ENCODE results near the gene ADIPOR2.
"Not testable (repeated sequence)": the region's sequence is repeated elsewhere in the genome, so short reads cannot be mapped to it uniquely, and the experiment has no call there.

GRCh38 chr12:1817928-1818327, 127.1 kb downstream of the ADIPOR2 start:
- not testable (repeated sequence) for TF ChIP-seq CTCF, POLR2A (IDR thresholded peaks at IDR 0.05)

All from stomach (tissue), 4 donors.